HG02885 (cell line): ENCODE measurements around the gene GDPD4.

Experiments used
- ATAC-seq: cut with Tn5 transposase; IDR thresholded peaks from one replicate; pipeline ENCODE4 v1.9.1; 2021; ENCODE audit warnings: mild to moderate bottlenecking; ENCODE audit not compliant: unreplicated experiment, poor library complexity

GDPD4 gene

DNA sequence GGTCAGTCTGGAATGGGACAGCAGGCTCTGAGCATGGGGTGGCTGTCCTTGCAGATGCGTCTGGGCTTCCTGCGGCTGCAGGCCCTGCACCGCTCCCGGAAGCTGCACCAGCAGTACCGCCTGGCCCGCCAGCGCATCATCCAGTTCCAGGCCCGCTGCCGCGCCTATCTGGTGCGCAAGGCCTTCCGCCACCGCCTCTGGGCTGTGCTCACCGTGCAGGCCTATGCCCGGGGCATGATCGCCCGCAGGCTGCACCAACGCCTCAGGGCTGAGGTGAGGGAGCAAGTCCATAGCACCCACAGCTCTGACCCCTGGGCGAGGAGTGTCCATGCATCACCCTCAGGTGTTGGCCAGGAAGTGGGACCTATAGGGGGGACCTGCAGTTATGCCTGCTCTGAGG, 121.8 kb downstream of the GDPD4 start:
- ATAC-seq, result no peak

DNA sequence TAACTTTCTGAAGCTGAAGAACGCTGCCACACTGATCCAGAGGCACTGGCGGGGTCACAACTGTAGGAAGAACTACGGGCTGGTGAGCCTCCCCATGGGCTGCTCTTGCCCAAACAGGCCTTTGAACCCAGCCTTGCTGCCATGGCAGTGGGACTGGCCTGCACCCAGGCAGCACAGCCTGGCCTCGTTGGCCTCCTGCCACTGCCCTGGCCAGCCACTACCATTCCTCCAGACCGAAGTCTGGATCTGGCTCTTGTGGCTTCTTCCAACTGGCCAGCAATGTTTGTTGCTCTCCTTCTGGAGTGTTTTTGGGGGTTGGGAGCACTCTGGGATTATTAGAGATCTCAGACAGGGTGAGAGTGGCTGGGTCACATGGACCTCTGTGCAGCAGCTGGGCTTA, 122.4 kb downstream of the GDPD4 start:
- no peak for ATAC-seq

DNA sequence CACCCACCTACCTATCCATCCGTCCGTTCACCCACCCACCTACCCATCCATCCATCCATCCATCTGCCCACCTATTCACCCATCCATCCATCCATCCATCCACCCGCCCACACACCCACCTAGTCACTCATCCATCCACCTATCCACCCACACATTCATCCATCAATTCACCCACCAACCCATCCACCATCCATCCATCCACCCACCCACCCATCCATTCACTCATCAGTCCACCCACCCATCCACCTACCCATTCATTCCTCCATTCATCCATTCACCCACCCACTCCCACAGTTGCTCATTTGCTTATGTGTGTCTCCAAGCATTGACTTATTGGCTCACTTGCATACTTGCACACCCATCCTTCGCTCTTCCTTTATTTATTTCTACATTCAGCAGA, 123.3 kb downstream of the GDPD4 start:
- no peak for ATAC-seq

DNA sequence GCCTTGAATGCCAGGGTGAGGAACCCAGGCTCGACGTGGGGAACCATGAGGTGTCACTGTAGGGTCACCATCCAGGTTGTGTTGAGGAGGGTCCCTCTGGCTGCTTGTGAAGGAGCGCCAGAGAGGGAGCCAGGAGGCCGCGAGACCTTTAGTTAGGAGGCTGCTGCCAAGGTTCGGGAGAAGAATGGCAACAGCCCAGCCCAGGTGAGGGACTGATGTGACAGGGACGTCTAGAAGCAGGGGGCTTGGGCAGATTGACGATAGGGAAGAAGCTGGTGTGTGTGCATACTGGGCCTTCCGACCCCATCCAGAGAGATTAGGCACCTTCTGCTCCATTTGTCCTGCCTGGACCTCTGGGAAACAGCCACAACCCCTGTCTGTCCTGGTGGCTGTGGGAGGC, 124.5 kb downstream of the GDPD4 start:
- ATAC-seq, result no peak

DNA sequence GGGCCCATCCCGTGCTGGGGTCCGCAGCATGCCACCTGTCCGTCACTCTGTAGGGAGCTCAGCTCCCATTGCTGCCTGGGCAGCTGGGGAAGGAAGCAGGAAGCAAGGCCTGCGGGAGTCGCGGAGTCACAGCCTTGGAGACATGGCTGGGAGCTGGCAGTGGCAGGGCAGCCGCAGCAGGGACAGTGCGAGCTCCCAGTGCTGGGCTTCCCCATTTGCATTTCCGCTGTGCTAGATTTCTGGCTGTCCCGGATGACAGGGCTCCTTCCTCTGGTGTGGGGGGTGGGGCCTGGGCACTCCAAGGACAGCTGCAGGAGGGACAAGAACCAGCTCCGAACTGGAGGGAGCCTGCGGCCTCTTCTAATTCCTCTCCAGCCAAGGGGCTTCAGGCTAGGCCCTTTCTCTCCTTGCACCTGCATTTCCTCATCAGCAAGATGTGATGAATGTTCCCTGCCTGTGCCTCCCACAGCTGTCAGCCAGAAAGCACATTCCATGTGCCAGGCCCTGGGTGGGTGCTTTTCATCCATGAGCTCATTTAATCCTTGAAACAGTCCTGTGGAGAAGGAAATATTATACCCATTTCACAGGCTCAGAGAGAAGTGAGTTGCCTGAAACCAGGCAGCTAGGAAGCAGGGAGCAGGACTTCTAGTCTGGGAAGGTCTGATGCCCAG, 125.5 kb downstream of the GDPD4 start:
- no peak for ATAC-seq

DNA sequence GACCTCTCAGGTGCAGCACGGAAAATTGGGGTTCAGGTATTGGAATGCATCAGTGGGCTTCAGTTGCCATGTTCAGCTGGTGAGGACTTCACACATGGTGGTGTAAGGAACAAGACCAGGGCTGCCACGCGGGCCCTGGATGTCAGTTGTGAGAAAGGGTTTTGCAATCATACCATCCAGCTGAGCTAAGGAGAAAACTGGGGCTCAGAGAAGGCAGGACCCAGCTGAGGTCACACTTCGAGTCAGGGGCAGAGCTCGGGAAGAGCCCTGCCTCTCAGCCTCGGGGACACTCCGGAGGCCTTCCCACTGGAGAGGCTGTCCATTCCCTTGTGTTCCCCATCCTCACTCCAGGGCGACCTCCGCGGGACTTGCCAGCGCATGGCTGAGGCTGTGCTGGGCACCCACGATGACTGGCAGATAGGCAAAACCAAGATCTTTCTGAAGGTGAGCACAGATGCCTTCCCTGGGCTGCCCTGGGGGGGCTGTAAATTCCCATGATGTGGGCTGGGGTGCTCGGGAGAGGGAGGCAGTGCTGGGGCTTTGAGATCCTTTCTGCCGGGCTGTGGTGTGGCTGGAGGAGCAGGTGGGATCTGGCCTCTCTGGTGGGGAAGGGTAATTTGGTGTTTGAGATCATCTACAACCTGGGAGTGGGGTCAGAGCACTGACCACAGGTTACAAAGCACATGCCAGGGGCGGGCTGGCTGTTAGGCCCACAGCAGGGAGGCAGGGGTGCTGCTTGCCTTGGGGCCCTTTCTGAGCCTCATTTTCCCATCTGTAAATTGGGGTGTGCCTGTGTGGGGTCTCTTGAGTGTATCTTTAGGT, 126.3 kb downstream of the GDPD4 start:
- no peak for ATAC-seq

DNA sequence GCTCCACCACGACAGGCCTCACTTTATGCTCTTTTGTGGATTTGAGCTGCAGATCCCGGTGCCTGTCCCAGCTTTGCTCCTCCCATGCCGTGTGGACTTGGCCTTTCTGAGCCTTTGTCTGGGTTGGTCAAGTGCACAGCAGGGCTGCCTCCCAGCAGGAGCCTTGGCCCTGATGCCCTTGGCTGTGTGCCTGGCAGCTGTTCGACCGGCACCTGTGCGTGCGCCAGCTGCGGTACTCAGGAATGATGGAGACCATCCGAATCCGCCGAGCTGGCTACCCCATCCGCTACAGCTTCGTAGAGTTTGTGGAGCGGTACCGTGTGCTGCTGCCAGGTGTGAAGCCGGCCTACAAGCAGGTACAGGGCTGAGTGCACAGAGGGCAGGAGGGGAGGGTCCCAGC, 126.9 kb downstream of the GDPD4 start:
- ATAC-seq, result no peak

DNA sequence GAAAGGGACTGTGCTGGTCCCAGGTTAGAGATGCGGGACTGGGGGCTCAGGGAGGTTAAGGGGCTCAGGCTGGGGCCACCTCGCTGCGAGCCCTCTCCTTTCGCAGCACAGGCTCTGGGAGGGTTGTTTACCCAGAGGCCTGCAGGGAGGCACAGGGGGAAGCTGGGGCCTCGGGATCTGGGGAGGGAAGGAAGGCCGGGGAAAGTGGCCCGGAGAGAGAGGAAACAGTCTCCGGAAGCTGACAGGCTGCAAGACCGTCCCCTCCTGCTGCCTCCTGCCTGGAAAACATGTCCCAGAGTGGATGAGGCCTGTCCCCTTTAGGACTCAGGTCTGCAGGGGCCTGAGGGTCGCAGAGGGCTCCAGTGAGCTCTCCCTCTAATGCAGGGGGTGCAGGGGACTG, 128.0 kb downstream of the GDPD4 start:
- ATAC-seq, result no peak

DNA sequence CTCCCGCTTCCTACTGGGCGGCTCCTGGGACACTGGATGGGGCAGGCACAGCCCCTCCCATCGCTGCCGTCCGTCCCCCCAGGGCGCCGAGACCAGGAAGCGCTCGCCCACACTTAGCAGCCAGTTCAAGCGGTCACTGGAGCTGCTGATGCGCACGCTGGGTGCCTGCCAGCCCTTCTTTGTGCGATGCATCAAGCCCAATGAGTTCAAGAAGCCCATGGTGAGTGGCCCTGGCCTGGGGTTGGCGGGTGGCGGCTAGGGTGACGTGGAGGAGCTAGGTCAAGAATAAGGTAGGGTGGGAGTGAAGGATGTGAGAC, 128.9 kb downstream of the GDPD4 start:
- no peak for ATAC-seq

DNA sequence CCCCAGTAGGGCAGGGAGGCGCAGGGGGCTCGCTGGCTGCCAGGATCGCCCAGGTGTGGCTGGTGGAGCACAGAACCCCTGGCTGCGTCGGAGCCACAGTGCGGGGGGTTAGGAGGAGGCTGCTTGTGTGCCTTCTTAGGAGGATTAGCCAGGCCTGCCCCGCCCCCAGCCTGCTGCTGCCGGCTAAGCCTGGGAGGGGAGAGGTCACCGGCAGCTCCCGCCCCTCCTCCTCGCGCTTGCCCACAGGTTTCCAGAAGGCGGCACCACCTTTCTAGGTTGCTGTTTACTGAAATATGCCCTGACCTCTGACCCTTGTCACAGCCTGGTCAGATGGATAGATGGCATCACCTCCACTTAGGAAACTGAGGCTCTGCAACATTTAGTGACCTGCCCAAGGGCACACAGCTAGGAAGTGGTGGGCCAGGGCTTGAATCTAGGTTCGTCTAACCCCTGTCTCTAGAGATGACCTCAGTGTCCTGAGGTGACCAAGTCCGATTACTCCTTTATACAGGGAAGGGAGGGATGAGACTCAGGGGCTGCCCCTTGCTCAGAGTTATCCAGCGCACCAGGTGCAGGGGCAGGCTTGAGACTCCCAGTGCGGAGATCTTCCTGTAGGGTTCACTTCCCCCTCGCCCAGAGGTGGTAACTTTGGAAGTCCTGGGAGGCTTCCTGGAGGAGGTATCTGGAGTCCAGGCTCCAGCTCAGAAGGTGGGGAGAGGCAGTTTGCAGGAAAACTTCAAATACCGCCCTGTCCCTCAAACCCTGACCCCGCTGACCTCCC, 129.4 kb downstream of the GDPD4 start:
- ATAC-seq, result no peak

DNA sequence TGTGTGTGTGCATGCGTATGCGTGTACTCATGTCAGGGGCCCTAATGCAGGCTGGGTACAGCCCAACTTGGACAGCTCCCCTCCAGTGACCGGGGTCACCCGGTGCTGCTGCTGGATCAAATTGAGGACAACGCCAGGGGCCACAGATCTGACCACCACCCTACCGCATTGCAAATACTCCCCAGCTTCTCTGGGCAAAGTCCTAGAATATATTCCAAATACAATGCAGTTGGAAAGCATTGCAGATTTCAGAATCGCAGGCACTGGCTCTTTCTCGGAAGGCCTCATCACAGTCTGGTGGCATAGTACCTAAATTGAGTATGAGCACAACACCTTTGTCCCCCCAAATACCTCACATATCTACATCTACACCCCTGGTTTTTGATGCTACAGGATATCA, 130.2 kb downstream of the GDPD4 start:
- no peak for ATAC-seq

DNA sequence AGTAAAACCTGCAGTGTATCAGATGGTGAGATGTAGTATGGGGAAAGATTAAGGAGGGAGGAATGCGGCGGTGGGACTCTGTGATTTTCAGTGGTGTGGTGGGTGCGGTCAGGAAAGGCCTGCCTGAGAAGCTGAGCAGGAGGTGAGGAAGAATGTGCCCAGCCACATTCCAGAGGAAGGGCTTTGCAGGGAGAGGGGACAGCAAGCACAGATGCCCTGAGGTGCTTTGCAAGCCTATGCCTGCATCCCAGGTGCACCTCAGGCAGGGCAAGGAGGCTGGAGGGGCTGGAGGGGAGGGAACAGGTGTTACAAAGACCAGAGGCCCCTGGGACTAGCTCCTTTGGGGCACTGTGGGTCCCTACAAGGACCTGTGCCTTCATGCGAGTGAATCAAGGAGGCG, 131.4 kb downstream of the GDPD4 start:
- ATAC-seq, result no peak

DNA sequence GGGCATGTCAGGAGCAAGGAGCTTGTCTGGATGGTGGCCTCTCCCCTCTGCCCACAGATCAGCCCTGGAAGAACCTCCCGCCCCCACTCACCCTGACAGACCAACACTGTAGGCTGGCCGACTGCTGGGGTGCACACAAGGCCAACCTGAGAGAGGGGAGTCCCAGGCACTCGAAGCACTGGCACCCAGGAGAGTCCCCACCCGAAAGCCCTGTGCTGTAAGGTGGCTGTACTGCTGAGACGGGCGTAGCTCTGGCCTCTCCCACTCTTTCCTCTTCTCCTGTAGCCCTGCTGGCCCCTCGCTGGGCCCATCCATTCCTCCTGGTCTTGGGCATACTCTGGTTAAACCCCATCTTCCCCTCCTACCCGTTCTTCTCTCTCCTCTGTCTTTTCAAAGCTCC, 133.7 kb downstream of the GDPD4 start:
- no peak for ATAC-seq

DNA sequence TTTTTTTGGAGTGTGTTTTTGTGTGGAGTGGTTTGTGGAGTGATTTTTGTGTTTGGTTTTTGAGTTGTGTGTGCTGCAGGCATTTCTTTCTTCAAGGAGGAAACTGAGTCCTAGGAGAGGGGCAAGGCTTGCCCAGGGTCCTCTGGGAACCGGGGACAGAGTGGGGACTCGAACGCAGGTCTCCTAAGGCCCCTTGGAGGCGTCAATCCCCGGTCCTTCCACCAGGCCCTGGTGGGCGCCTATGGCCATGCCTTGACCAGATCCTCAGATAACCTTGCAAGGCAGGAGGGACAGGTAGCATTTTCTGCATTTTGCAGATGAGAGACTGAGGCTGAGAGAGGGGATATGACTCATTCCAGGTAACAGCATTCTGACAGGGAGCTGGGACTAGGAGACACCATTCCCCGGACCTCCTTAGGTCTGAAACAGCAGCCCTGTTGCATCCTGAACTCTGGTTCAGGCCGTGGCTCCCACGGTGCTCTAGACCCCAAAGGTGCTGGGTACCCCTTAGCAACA, 134.3 kb downstream of the GDPD4 start:
- no peak for ATAC-seq
